ENCODE results near the gene HOXA3. TPM values are rescaled to one million over a fixed set of nuclear protein-coding genes. Genes with fewer than 3 reads are reported as not detected.

HOXA3 gene
- total and polyA plus RNA-seq, 9 of the 15 experiments (the other 6 are each of a cell fraction or from before 2014, with no cell fraction given), result 0.04 to 0.13 TPM; not detected in 7

GRCh38 chr7:27156508-27156898, 4.1 kb upstream of the HOXA3 start, which contains the start of gene HOXA7:
HOXA7 (minus strand) TSS chr7:27156675; CDS start chr7:27156545, 130 bp downstream.
- WGBS (ENCODE audit: insufficient coverage, low coverage, missing lambda C conversion rate), result 25% methylated on average over 17 of the region's 33 CpGs
- H3K27ac ChIP-seq (ENCODE audit: extremely low read depth, low read depth, low read length), result no peak within 1 kb of the TSS
- no peaks in the 10 kb centered on the region for H3K9me1 ChIP-seq (ENCODE audit: control insufficient read depth, insufficient read depth, low read length)
- CTCF ChIA-PET (ENCODE audit: low intra/inter-chr PET ratio), result interaction anchor here (0.6 kb wide), 1 partner anchor 462 kb away, joined by 3 read pairs; no protein-coding TSS in a partner anchor
- no peak within 1 kb of the TSS for H3K9ac ChIP-seq (ENCODE audit: insufficient read depth in 1 of 2, low read depth in 2 of 2, low read length in 2 of 2)
- POLR2A ChIA-PET, result interaction anchor here (0.6 kb wide), 1 partner anchor 509 kb away, joined by 4 read pairs; no protein-coding TSS in a partner anchor
- no peak for TF ChIP-seq ELK1 (CRISPR knock-in tag; IDR thresholded peaks at IDR 0.05)
- TF ChIP-seq USF2 (CRISPR knock-in tag; IDR thresholded peaks at IDR 0.05), result peak; percentile 6; the same call in 1 of the 2 replicates
- H4K20me1 ChIP-seq (replicated peaks; ENCODE audit: control insufficient read depth, insufficient read depth, low read length), result no peaks in the 10 kb centered on the region
- H3K4me2 ChIP-seq (ENCODE audit: insufficient read depth, low read length), result no peak within 1 kb of the TSS
- no peaks in the 10 kb centered on the region for H3K9me3 ChIP-seq (replicated peaks; ENCODE audit: control insufficient read depth, insufficient read depth, low read depth, low read length)
- FAIRE-seq, result no peak
- H3K4me1 ChIP-seq (replicated peaks in 1 of 2; ENCODE audit: control insufficient read depth in 2 of 2, insufficient read depth in 2 of 2, low read length in 2 of 2), result peaks cover 0 to 16% of the 10 kb centered on the region in 2 experiments; a peak in 2 of 5 replicates
- ATAC-seq, result no peak
- intact Hi-C loops (cut with micrococcal nuclease) (no loop called here), in situ Hi-C loops (cut with MboI) (loop anchor here (25.0 kb wide), 3 partner anchors 644 to 1269 kb away; no protein-coding TSS in a partner anchor)
- no peak within 1 kb of the TSS for H2AFZ ChIP-seq (ENCODE audit: low read depth, low read length)
- H3K79me2 ChIP-seq (ENCODE audit: control insufficient read depth, insufficient read depth, low read length), result no peaks in the 10 kb centered on the region
- H3K36me3 ChIP-seq (ENCODE audit: control insufficient read depth, insufficient read depth, low read length), result no peaks in the 10 kb centered on the region
- BruUV-seq (replicated peaks), result no TSS peak
- DNase-seq (ENCODE audit: extremely low read depth in 1 of 4, low spot score in 3 of 4), result no peak
- H3K4me3 ChIP-seq, result no peak within 1 kb of the TSS
- H3K27me3 ChIP-seq (ENCODE audit: control insufficient read depth in 2 of 2, insufficient read depth in 2 of 2, low read length in 2 of 2), result peaks cover 21 to 84% of the 10 kb centered on the region in 2 experiments; a peak in 4 of 5 replicates

All from K562 (cell line).